Bronchial epithelial cell (primary cell): Measurements from ENCODE around the gene MRS2. TPM values are rescaled to one million over a fixed set of nuclear protein-coding genes. Genes with fewer than 3 reads are reported as not detected.
A peak's percentile ranks its signal among the peaks of the same experiment; 100 is the strongest.

Source experiments
- DNase-seq: peaks from one replicate; pipeline ENCODE4 v3.0.0-alpha.2; 2010; ENCODE audit warnings: low read depth
- FAIRE-seq: peaks from 2 replicates; lab custom pipeline; 2011; peaks lifted over from hg19 to GRCh38; lab: Jason Lieb, UNC
- H3K27me3 ChIP-seq: 2 replicates; pipeline ENCODE4 v1.5.1; 2011; ENCODE audit warnings: low read length; ENCODE audit not compliant: control insufficient read depth, insufficient read depth
- H3K36me3 ChIP-seq: 2 replicates; pipeline ENCODE4 v1.5.1; 2011; ENCODE audit warnings: low read length; ENCODE audit not compliant: control insufficient read depth, insufficient read depth
- H3K4me3 ChIP-seq: 2 replicates; pipeline ENCODE4 v1.5.1; 2011; ENCODE audit warnings: mild to moderate bottlenecking, low read depth, low read length, control low read depth
- CTCF ChIP-seq: IDR thresholded peaks from 2 replicates; pipeline ENCODE4 v1.5.1; 2011; ENCODE audit warnings: mild to moderate bottlenecking, moderate library complexity, low read length, control low read depth, inconsistent platforms; ENCODE audit not compliant: insufficient read depth, severe bottlenecking
- total RNA-seq: library from RNA; depleted of rRNA; stranded (reverse); fragments of >200 nt; gene quantifications from 2 replicates; pipeline ENCODE4 v1.2.1, GENCODE V29; 2014

Gene MRS2
- total RNA-seq, 1 donor from 2014 or later, result 24.0 TPM

- Histone ChIP-seq H3K27me3 (peaks cover 3% of the 10 kb centered on the region), H3K36me3 (no peaks in the 10 kb centered on the region), H3K4me3 (no peak overlapping the region)
- no peak for TF ChIP-seq CTCF
- no peak for DNase-seq
- no peak for FAIRE-seq
Measured at GRCh38 chr6:24460966-24461365, 58.2 kb downstream of the MRS2 start.

- Histone ChIP-seq H3K4me3 (no peak overlapping the region), H3K36me3 (no peaks in the 10 kb centered on the region), H3K27me3 (peaks cover 3% of the 10 kb centered on the region)
- DNase-seq, result no peak
- TF ChIP-seq CTCF, result no peak
- no peak for FAIRE-seq
Measured at GRCh38 chr6:24464253-24465038, 61.7 kb downstream of the MRS2 start.

GRCh38 chr6:24469811-24470210 lies 67.1 kb downstream of the MRS2 start:
- FAIRE-seq (no peak), DNase-seq (no peak)
- H3K36me3 ChIP-seq, result no peaks in the 10 kb centered on the region
- H3K4me3 ChIP-seq, result no peak overlapping the region
- no peak for TF ChIP-seq CTCF
- no peaks in the 10 kb centered on the region for H3K27me3 ChIP-seq

- H3K36me3 ChIP-seq, result no peaks in the 10 kb centered on the region
- no peaks in the 10 kb centered on the region for H3K27me3 ChIP-seq
- DNase-seq (peak; percentile 29), FAIRE-seq (no peak)
- no peak for TF ChIP-seq CTCF
- no peak overlapping the region for H3K4me3 ChIP-seq
Measured at GRCh38 chr6:24472181-24472580, 69.4 kb downstream of the MRS2 start.

Other genes with a start within 250 kb of the MRS2 start
- gene DCDC2, start 44.9 kb upstream of the MRS2 start, total RNA-seq, result under 0.01 and 0.13 TPM in 2 replicates
- gene GPLD1, start 86.6 kb downstream of the MRS2 start, total RNA-seq, result 0.26 and 0.64 TPM in 2 replicates
- 0.53 and 1.9 TPM in 2 replicates for gene ALDH5A1, start 92.0 kb downstream of the MRS2 start, total RNA-seq
- gene KIAA0319, start 243.3 kb downstream of the MRS2 start, total RNA-seq, result 0.26 TPM in 2 replicates